Endothelial cell of umbilical vein (primary cell): ENCODE measurements around the gene RYR2. TPM values are rescaled to one million over a fixed set of nuclear protein-coding genes. Genes with fewer than 3 reads are reported as not detected.

Experiments used
- BruUV-seq: library from RNA; stranded (reverse); fragments of 400-500 nt; replicated peaks from 2 replicates; lab custom pipeline; 2021; lab: Mats Ljungman, UMichigan
- CTCF ChIA-PET: fragments of 300-600, 350-600 bp; sonication (Branson Sonifier 250); formaldehyde crosslinking; loops from one replicate; lab custom pipeline; 2021; ENCODE audit warnings: antibody characterized with exemption, inconsistent platforms; lab: Charles Lee
- POLR2A ChIA-PET: fragments of 300-600, 350-600 bp; sonication (Branson Sonifier 250); formaldehyde crosslinking; loops from one replicate; lab custom pipeline; 2021; ENCODE audit warnings: antibody characterized with exemption, inconsistent platforms; lab: Charles Lee
- DNase-seq: peaks from one replicate; pipeline ENCODE4 v3.0.0-alpha.2; 2011; ENCODE audit warnings: low read depth, low spot score
- FAIRE-seq: peaks from 2 replicates; lab custom pipeline; 2011; peaks lifted over from hg19 to GRCh38; lab: Jason Lieb, UNC
- H2AFZ ChIP-seq: 2 replicates; pipeline ENCODE4 v1.6.0; 2012; ENCODE audit warnings: low read depth, low read length, control low read depth, inconsistent platforms
- H3K27ac ChIP-seq: 2 replicates; pipeline ENCODE4 v1.5.1; 2011; ENCODE audit warnings: low read depth, mild to moderate bottlenecking, control low read depth, low read length, moderate library complexity; ENCODE audit not compliant: insufficient read depth
- H3K27me3 ChIP-seq, 2 experiments: 2 replicates each; pipeline versions ENCODE4 v1.6.0 to v1.6.1; 2011; ENCODE audit warnings: low read length in 2 of 2, mixed read lengths in 1 of 2; ENCODE audit not compliant: control insufficient read depth in 2 of 2, insufficient read depth in 2 of 2
- H3K36me3 ChIP-seq, 2 experiments: 2 replicates in 1 of 2; 3 replicates in 1 of 2; pipeline ENCODE4 v1.5.1; 2011; ENCODE audit warnings: low read length in 2 of 2, mild to moderate bottlenecking in 1 of 2, moderate library complexity in 1 of 2; ENCODE audit not compliant: control insufficient read depth in 2 of 2, insufficient read depth in 2 of 2; ENCODE audit errors: extremely low read depth in 1 of 2
- H3K4me1 ChIP-seq: 3 replicates; pipeline ENCODE4 v1.5.1; 2011; ENCODE audit warnings: mild to moderate bottlenecking, low read length; ENCODE audit not compliant: control insufficient read depth, insufficient read depth; ENCODE audit errors: extremely low read depth
- H3K4me2 ChIP-seq: 2 replicates; pipeline ENCODE4 v1.6.1; 2011; ENCODE audit warnings: low read length, control low read depth, mixed read lengths; ENCODE audit not compliant: insufficient read depth
- H3K4me3 ChIP-seq, 3 experiments: fragments of 200-600 bp in 1 of 3; sonication (generic), shearing (Covaris generic) in 1 of 3; replicated peaks in 1 of 3; 2 replicates each; pipeline ENCODE4 v1.5.1; 2011 to 2016; ENCODE audit warnings: control low read depth in 3 of 3, low read length in 3 of 3, mild to moderate bottlenecking in 2 of 3, inconsistent platforms in 1 of 3, low read depth in 1 of 3, moderate library complexity in 1 of 3; ENCODE audit not compliant: insufficient read depth in 1 of 3
- H3K79me2 ChIP-seq: 2 replicates; pipeline ENCODE4 v1.6.0; 2012; ENCODE audit warnings: low read length, inconsistent platforms; ENCODE audit not compliant: control insufficient read depth, insufficient read depth
- H3K9ac ChIP-seq: replicated peaks from 2 replicates; pipeline ENCODE3; 2011; ENCODE audit warnings: low read length, control low read depth; ENCODE audit not compliant: insufficient read depth; ENCODE audit errors: extremely low read depth
- H3K9me1 ChIP-seq: replicated peaks from 3 replicates; pipeline ENCODE4 v1.6.0; 2011; ENCODE audit warnings: mild to moderate bottlenecking, low read length; ENCODE audit not compliant: control insufficient read depth, insufficient read depth; ENCODE audit errors: extremely low read depth
- H3K9me3 ChIP-seq: replicated peaks from 2 replicates; pipeline ENCODE4 v1.5.1; 2012; ENCODE audit warnings: low read length, inconsistent platforms; ENCODE audit not compliant: control insufficient read depth, insufficient read depth
- H4K20me1 ChIP-seq: replicated peaks from 2 replicates; pipeline ENCODE3; 2011; ENCODE audit warnings: mild to moderate bottlenecking, low read length; ENCODE audit not compliant: control insufficient read depth, insufficient read depth; ENCODE audit errors: extremely low read depth
- CTCF ChIP-seq, 2 donors: IDR thresholded peaks; 1 replicate in 1 of 2; 2 replicates in 1 of 2; pipeline ENCODE4 v1.5.1; 2011; ENCODE audit warnings: low read length in 2 of 2, mild to moderate bottlenecking in 2 of 2, moderate library complexity in 2 of 2, control low read depth in 1 of 2, inconsistent platforms in 1 of 2, low read depth in 1 of 2; ENCODE audit not compliant: insufficient read depth in 1 of 2; ENCODE audit errors: extremely low read depth in 1 of 2
- EZH2 ChIP-seq: IDR thresholded peaks from 2 replicates; pipeline ENCODE4 v1.6.1; 2012; ENCODE audit warnings: borderline replicate concordance, low read depth, mild to moderate bottlenecking, moderate library complexity, low read length, inconsistent platforms; ENCODE audit not compliant: severe bottlenecking
- FOS ChIP-seq: IDR thresholded peaks from 2 replicates; pipeline ENCODE4 v1.6.1; 2011; ENCODE audit warnings: mild to moderate bottlenecking, low read length, moderate library complexity, borderline replicate concordance; ENCODE audit not compliant: insufficient read depth
- GATA2 ChIP-seq: IDR thresholded peaks from 2 replicates; pipeline ENCODE4 v1.7.0; 2011; ENCODE audit warnings: low read depth, mild to moderate bottlenecking, moderate library complexity, mixed read lengths, low read length; ENCODE audit not compliant: insufficient read length, insufficient read depth
- JUN ChIP-seq: IDR thresholded peaks from 2 replicates; pipeline ENCODE4 v1.6.1; 2011; ENCODE audit warnings: borderline replicate concordance, low read depth; ENCODE audit not compliant: insufficient read length, insufficient read depth
- MAX ChIP-seq: IDR thresholded peaks from 2 replicates; pipeline ENCODE4 v1.6.1; 2011; ENCODE audit not compliant: insufficient read depth, insufficient read length
- MYC ChIP-seq: IDR thresholded peaks from one replicate; pipeline ENCODE4 v1.6.1; 2011; ENCODE audit warnings: mild to moderate bottlenecking, low read depth, low read length
- POLR2A ChIP-seq: IDR thresholded peaks from 2 replicates; pipeline ENCODE4 v1.6.1; 2012; ENCODE audit warnings: low read depth, mild to moderate bottlenecking, control low read depth, low read length
- POLR2AphosphoS5 ChIP-seq: IDR thresholded peaks from 2 replicates; pipeline ENCODE4 v1.6.1; 2012; ENCODE audit warnings: low read depth, mild to moderate bottlenecking, control low read depth, low read length, moderate library complexity; ENCODE audit not compliant: insufficient read depth
- dilution Hi-C: fragments of 300-500 bp; cut with MboI; formaldehyde crosslinking; loops from one replicate; pipeline ENCODE4 v1.15.0; 2019; ENCODE audit warnings: low sequenced_read_pairs; ENCODE audit not compliant: extremely low pct_ligation_motif_present
- intact Hi-C: fragments of 100-400 bp; cut with micrococcal nuclease; formaldehyde crosslinking; loops from one replicate; pipeline ENCODE4 v1.10.0; 2022
- polyA plus RNA-seq, 4 experiments: library from polyadenylated mRNA; depleted of rRNA in 3 of 4; stranded (reverse) in 3 of 4; unstranded in 1 of 4; fragments of >200 nt; gene quantifications; 2 replicates each; pipeline versions ENCODE4 v1.2.1 to v1.2.3, GENCODE V29; 2011 to 2012; ENCODE audit warnings: missing spikeins in 1 of 4
- total RNA-seq: library from RNA; stranded (reverse); gene quantifications from 2 replicates; pipeline ENCODE4 v1.2.3, GENCODE V29; 2021

Gene RYR2
- total and polyA plus RNA-seq, 2 donors (not counting 3 experiments of a cell fraction or from before 2014, with no cell fraction given) = not detected

- Histone ChIP-seq H3K27me3 (no peaks in the 10 kb centered on the region), H3K36me3 (no peaks in the 10 kb centered on the region), H3K4me1 (no peaks in the 10 kb centered on the region), H3K79me2 (no peaks in the 10 kb centered on the region), H3K9me1 (no peaks in the 10 kb centered on the region), H3K4me3 (no peak overlapping the region), H3K27ac (no peak overlapping the region), H3K9ac (no peak overlapping the region), H4K20me1 (no peaks in the 10 kb centered on the region), H3K9me3 (no peaks in the 10 kb centered on the region), H2AFZ (no peak overlapping the region), H3K4me2 (no peak overlapping the region)
- intact Hi-C loops (no loop called here), dilution Hi-C loops (no loop called here)
- CTCF ChIA-PET = no interaction called here
- FAIRE-seq = no peak
- POLR2A ChIA-PET = no interaction called here
- TF ChIP-seq GATA2 (no peak), MYC (no peak), MAX (no peak), POLR2A (no peak), CTCF (IDR thresholded peaks at IDR 0.05; ENCODE audit: extremely low read depth in 1 of 2, insufficient read depth in 1 of 2, low read depth in 1 of 2, low read length in 2 of 2) (no peak), JUN (no peak), FOS (no peak), POLR2AphosphoS5 (no peak), EZH2 (no peak)
- no peak for DNase-seq
- BruUV-seq = no TSS peak
Observed at GRCh38 chr1:237873487-237874211, 831.7 kb downstream of the RYR2 start.
